Measurements from ENCODE around the gene HMCES.

Gene HMCES

GRCh38 chr3:129313415-129313664 is 34.7 kb downstream of the HMCES start:
- no peak for TF ChIP-seq ZFX (IDR thresholded peaks at IDR 0.05)
- TF ChIP-seq CTCF (conservative IDR thresholded peaks at IDR 0.05): no peak
- peak overlapping the region; percentile 93 for H3K27ac ChIP-seq

- H3K27ac ChIP-seq: peak overlapping the region; percentile 93
- TF ChIP-seq ZFX (IDR thresholded peaks at IDR 0.05) (no peak), CTCF (conservative IDR thresholded peaks at IDR 0.05) (no peak)
Measured at GRCh38 chr3:129313665-129314385, 35.2 kb downstream of the HMCES start.

- peak overlapping the region; percentile 93 for H3K27ac ChIP-seq
- TF ChIP-seq ZFX (IDR thresholded peaks at IDR 0.05) (peak; percentile 68), CTCF (conservative IDR thresholded peaks at IDR 0.05) (no peak; the same call in 1 of the 2 replicates)
Measured at GRCh38 chr3:129314386-129315222, 35.9 kb downstream of the HMCES start.

GRCh38 chr3:129315223-129315997 is 36.7 kb downstream of the HMCES start:
- TF ChIP-seq CTCF (conservative IDR thresholded peaks at IDR 0.05): no peak
- H3K27ac ChIP-seq: peak overlapping the region; percentile 93

- peak overlapping the region; percentile 93 for H3K27ac ChIP-seq
- peak; percentile 75; the same call in 1 of the 2 replicates for TF ChIP-seq ZFX (IDR thresholded peaks at IDR 0.05)
- no peak for TF ChIP-seq CTCF (conservative IDR thresholded peaks at IDR 0.05)
Measured at GRCh38 chr3:129315998-129316247, 37.3 kb downstream of the HMCES start.

GRCh38 chr3:129316248-129317013 is 37.8 kb downstream of the HMCES start:
- TF ChIP-seq ZFX (IDR thresholded peaks at IDR 0.05) (0 out of 2 replicates have a peak, but pooled peaks have one; percentile 8), CTCF (conservative IDR thresholded peaks at IDR 0.05) (peak; percentile 91)
- peak overlapping the region; percentile 93 for H3K27ac ChIP-seq

All from C4-2B (cell line).